Kidney (tissue), 14 donors: ENCODE measurements around the gene SFTPB. TPM values are rescaled to one million over a fixed set of nuclear protein-coding genes. Genes with fewer than 3 reads are reported as not detected.

Experiments used
- DNase-seq, 5 donors: peaks; one replicate each; pipeline ENCODE4 v3.0.0-alpha.2; 2013 to 2020
- FAIRE-seq: peaks from 2 replicates; lab custom pipeline; 2012; peaks lifted over from hg19 to GRCh38; lab: Jason Lieb, UNC
- H3K27ac ChIP-seq, 2 donors: one replicate each; pipeline ENCODE4 v1.7.0; 2013; ENCODE audit warnings: low read depth in 2 of 2, low read length in 2 of 2, inconsistent platforms in 1 of 2
- H3K27me3 ChIP-seq: one replicate; pipeline ENCODE4 v1.7.1; 2013; ENCODE audit warnings: low read length, inconsistent platforms; ENCODE audit not compliant: control insufficient read depth, insufficient read depth
- H3K36me3 ChIP-seq, 3 donors: one replicate each; pipeline versions ENCODE4 v1.7.0 to v1.7.1; 2013; ENCODE audit warnings: low read length in 3 of 3, control low read depth in 1 of 3, inconsistent platforms in 1 of 3; ENCODE audit not compliant: insufficient read depth in 3 of 3, control insufficient read depth in 2 of 3
- H3K4me1 ChIP-seq, 3 donors: one replicate each; pipeline versions ENCODE4 v1.7.0 to v1.7.1; 2013; ENCODE audit warnings: low read length in 3 of 3, inconsistent platforms in 1 of 3, low read depth in 1 of 3; ENCODE audit not compliant: control insufficient read depth in 2 of 3, insufficient read depth in 2 of 3
- H3K4me3 ChIP-seq, 3 donors: one replicate each; pipeline versions ENCODE4 v1.7.0 to v1.8.1; 2013; ENCODE audit warnings: low read length in 3 of 3, control low read depth in 1 of 3, inconsistent platforms in 1 of 3
- H3K9ac ChIP-seq, 3 donors: one replicate each; pipeline versions ENCODE4 v1.7.0 to v1.7.1; 2013; ENCODE audit warnings: low read length in 3 of 3, control low read depth in 1 of 3, inconsistent platforms in 1 of 3
- H3K9me3 ChIP-seq, 3 donors: one replicate each; pipeline versions ENCODE4 v1.7.0 to v1.7.1; 2013; ENCODE audit warnings: low read length in 3 of 3, control low read depth in 1 of 3, inconsistent platforms in 1 of 3; ENCODE audit not compliant: control insufficient read depth in 2 of 3, insufficient read depth in 1 of 3
- intact Hi-C: fragments of 100-400 bp; cut with DNase I; formaldehyde crosslinking; loops from one replicate; pipeline ENCODE4 v1.11.1; 2022
- polyA plus RNA-seq: library from polyadenylated mRNA; stranded (reverse); fragments of 350-450 nt; fragmentation: Illumina TruSeq; extraction: RNeasy Lipid Tissue Mini Kit (QIAGEN cat#74804); gene quantifications from one replicate; pipeline ENCODE4 v1.2.3, GENCODE V29; 2014; ENCODE audit warnings: low read depth, low replicate concordance; ENCODE audit not compliant: insufficient read depth
- total RNA-seq: library from RNA; stranded (reverse); fragmentation: NEBNext Ultra II Directional; extraction: Animal tissue kit (Norgen Biotek cat#: 25700); gene quantifications from one replicate; pipeline ENCODE4 v1.2.1, GENCODE V29; 2021
- TF ChIP-seq, protein P1 (sequence below): IDR thresholded peaks from 3 replicates; pipeline ENCODE4 v1.5.1; 2012; ENCODE audit warnings: mild to moderate bottlenecking, moderate library complexity, borderline replicate concordance; ENCODE audit not compliant: insufficient read depth; ENCODE audit errors: extremely low read depth
- donor health status: control.
- donor health status: control.
- donor health status: control.
- donor health status: control.
- donor health status: control.
- donor health status: DM: yes; HTN: yes; CAD: no.
- donor health status: Normal renal cell carcinoma (clear cell type).

The SFTPB gene
- total and polyA plus RNA-seq, 2 donors from 2014 or later = 0.92 to 1.3 TPM

GRCh38 chr2:85706599-85707296 lies 38.7 kb upstream of the SFTPB start:
- Histone ChIP-seq H3K9me3 (no peaks in the 10 kb centered on the region), H3K4me1 (peaks cover 0 to 13% (median 6%) of the 10 kb centered on the region in 3 donors), H3K27me3 (no peaks in the 10 kb centered on the region), H3K4me3 (no peak overlapping the region), H3K27ac (peak overlapping the region in 1 of 2 donors; percentile 24), H3K9ac (no peak overlapping the region), H3K36me3 (no peaks in the 10 kb centered on the region)
- no peak for FAIRE-seq
- DNase-seq = no peak
- TF ChIP-seq, protein P1, sequence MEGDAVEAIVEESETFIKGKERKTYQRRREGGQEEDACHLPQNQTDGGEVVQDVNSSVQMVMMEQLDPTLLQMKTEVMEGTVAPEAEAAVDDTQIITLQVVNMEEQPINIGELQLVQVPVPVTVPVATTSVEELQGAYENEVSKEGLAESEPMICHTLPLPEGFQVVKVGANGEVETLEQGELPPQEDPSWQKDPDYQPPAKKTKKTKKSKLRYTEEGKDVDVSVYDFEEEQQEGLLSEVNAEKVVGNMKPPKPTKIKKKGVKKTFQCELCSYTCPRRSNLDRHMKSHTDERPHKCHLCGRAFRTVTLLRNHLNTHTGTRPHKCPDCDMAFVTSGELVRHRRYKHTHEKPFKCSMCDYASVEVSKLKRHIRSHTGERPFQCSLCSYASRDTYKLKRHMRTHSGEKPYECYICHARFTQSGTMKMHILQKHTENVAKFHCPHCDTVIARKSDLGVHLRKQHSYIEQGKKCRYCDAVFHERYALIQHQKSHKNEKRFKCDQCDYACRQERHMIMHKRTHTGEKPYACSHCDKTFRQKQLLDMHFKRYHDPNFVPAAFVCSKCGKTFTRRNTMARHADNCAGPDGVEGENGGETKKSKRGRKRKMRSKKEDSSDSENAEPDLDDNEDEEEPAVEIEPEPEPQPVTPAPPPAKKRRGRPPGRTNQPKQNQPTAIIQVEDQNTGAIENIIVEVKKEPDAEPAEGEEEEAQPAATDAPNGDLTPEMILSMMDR = no peak
- intact Hi-C loops = loop anchor here (10.0 kb wide), 1 partner anchor 72 kb away; no protein-coding TSS in a partner anchor

GRCh38 chr2:85706063-85706462 lies 38.1 kb upstream of the SFTPB start:
- H3K36me3 ChIP-seq = no peaks in the 10 kb centered on the region
- no peak for FAIRE-seq
- H3K4me3 ChIP-seq = no peak overlapping the region
- TF ChIP-seq, protein P1 = no peak
- no peaks in the 10 kb centered on the region for H3K9me3 ChIP-seq
- H3K27ac ChIP-seq = peak overlapping the region in 1 of 2 donors; percentile 5
- intact Hi-C loops = loop anchor here (10.0 kb wide), 1 partner anchor 71 kb away; no protein-coding TSS in a partner anchor
- peaks cover 0 to 12% (median 6%) of the 10 kb centered on the region in 3 donors for H3K4me1 ChIP-seq
- no peaks in the 10 kb centered on the region for H3K27me3 ChIP-seq
- no peak overlapping the region for H3K9ac ChIP-seq
- no peak for DNase-seq

- DNase-seq (no peak), FAIRE-seq (no peak)
- H3K9ac ChIP-seq = no peak overlapping the region
- intact Hi-C loops = loop anchor here (10.0 kb wide), 1 partner anchor 71 kb away; no protein-coding TSS in a partner anchor
- H3K27me3 ChIP-seq = no peaks in the 10 kb centered on the region
- peak overlapping the region in 1 of 2 donors; percentile 5 for H3K27ac ChIP-seq
- H3K9me3 ChIP-seq = no peaks in the 10 kb centered on the region
- H3K36me3 ChIP-seq = no peaks in the 10 kb centered on the region
- peaks cover 0 to 9% (median 6%) of the 10 kb centered on the region in 3 donors for H3K4me1 ChIP-seq
- H3K4me3 ChIP-seq = no peak overlapping the region
- TF ChIP-seq, protein P1 = no peak
These were observed 37.7 kb upstream of the SFTPB start for GRCh38 chr2:85705680-85706039.
